ENCODE measurements around the gene KCNH6.

The KCNH6 gene

GRCh38 chr17:63492940-63493339 is 30.2 kb upstream of the KCNH6 start:
- Mint-ChIP-seq H3K27me3 (no peaks in the 10 kb centered on the region), H3K4me3 (no peak overlapping the region), H3K4me1 (ENCODE audit: low read depth in 2 of 2) (no peaks in the 10 kb centered on the region), H3K27ac (no peak overlapping the region), H3K36me3 (ENCODE audit: insufficient read depth) (no peaks in the 10 kb centered on the region), H3K9me3 (no peaks in the 10 kb centered on the region)
- ATAC-seq (replicated peaks), result no peak
- DNase-seq, result no peak

- Mint-ChIP-seq H3K27me3 (no peaks in the 10 kb centered on the region), H3K36me3 (ENCODE audit: insufficient read depth) (no peaks in the 10 kb centered on the region), H3K4me1 (ENCODE audit: low read depth in 2 of 2) (no peaks in the 10 kb centered on the region), H3K9me3 (no peaks in the 10 kb centered on the region), H3K27ac (no peak overlapping the region), H3K4me3 (no peak overlapping the region)
- DNase-seq, result no peak
- ATAC-seq (replicated peaks), result no peak
Observed at GRCh38 chr17:63493411-63493810, 29.7 kb upstream of the KCNH6 start.

GRCh38 chr17:63494300-63494928 is 28.7 kb upstream of the KCNH6 start:
- Mint-ChIP-seq H3K4me1 (ENCODE audit: low read depth in 2 of 2) (no peaks in the 10 kb centered on the region), H3K27ac (no peak overlapping the region), H3K4me3 (no peak overlapping the region), H3K27me3 (no peaks in the 10 kb centered on the region), H3K9me3 (no peaks in the 10 kb centered on the region), H3K36me3 (ENCODE audit: insufficient read depth) (no peaks in the 10 kb centered on the region)
- ATAC-seq (replicated peaks) (no peak), DNase-seq (no peak)

GRCh38 chr17:63495491-63495890 is 27.7 kb upstream of the KCNH6 start:
- no peak overlapping the region for H3K27ac Mint-ChIP-seq
- DNase-seq (no peak), ATAC-seq (replicated peaks) (no peak)
- H3K27me3 Mint-ChIP-seq, result peaks cover 2 to 3% of the 10 kb centered on the region in 2 donors
- H3K36me3 Mint-ChIP-seq (ENCODE audit: insufficient read depth), result no peaks in the 10 kb centered on the region
- no peaks in the 10 kb centered on the region for H3K4me1 Mint-ChIP-seq (ENCODE audit: low read depth in 2 of 2)
- H3K9me3 Mint-ChIP-seq, result no peaks in the 10 kb centered on the region
- no peak overlapping the region for H3K4me3 Mint-ChIP-seq

- Mint-ChIP-seq H3K9me3 (no peaks in the 10 kb centered on the region), H3K27me3 (peaks cover 9% of the 10 kb centered on the region in 2 donors), H3K4me1 (ENCODE audit: low read depth in 2 of 2) (no peaks in the 10 kb centered on the region), H3K27ac (no peak overlapping the region), H3K36me3 (ENCODE audit: insufficient read depth) (no peaks in the 10 kb centered on the region), H3K4me3 (no peak overlapping the region)
- DNase-seq (no peak), ATAC-seq (replicated peaks) (no peak)
Observed at GRCh38 chr17:63496177-63496576, 27.0 kb upstream of the KCNH6 start.

- no peaks in the 10 kb centered on the region for H3K36me3 Mint-ChIP-seq (ENCODE audit: insufficient read depth)
- H3K27ac Mint-ChIP-seq, result no peak overlapping the region
- H3K4me3 Mint-ChIP-seq, result no peak overlapping the region
- no peak for DNase-seq
- no peaks in the 10 kb centered on the region for H3K9me3 Mint-ChIP-seq
- ATAC-seq (replicated peaks), result no peak
- peaks cover 15 to 16% of the 10 kb centered on the region in 2 donors for H3K27me3 Mint-ChIP-seq
- no peaks in the 10 kb centered on the region for H3K4me1 Mint-ChIP-seq (ENCODE audit: low read depth in 2 of 2)
Observed at GRCh38 chr17:63496663-63497400, 26.3 kb upstream of the KCNH6 start.

GRCh38 chr17:63497708-63498483 is 25.3 kb upstream of the KCNH6 start:
- DNase-seq (no peak), ATAC-seq (replicated peaks) (no peak)
- Mint-ChIP-seq H3K27me3 (peaks cover 19 to 22% of the 10 kb centered on the region in 2 donors), H3K4me3 (no peak overlapping the region), H3K27ac (no peak overlapping the region), H3K9me3 (no peaks in the 10 kb centered on the region), H3K36me3 (ENCODE audit: insufficient read depth) (no peaks in the 10 kb centered on the region), H3K4me1 (ENCODE audit: low read depth in 2 of 2) (no peaks in the 10 kb centered on the region)

GRCh38 chr17:63498626-63499195 is 24.4 kb upstream of the KCNH6 start:
- Mint-ChIP-seq H3K4me3 (no peak overlapping the region), H3K27ac (no peak overlapping the region), H3K4me1 (ENCODE audit: low read depth in 2 of 2) (no peaks in the 10 kb centered on the region), H3K9me3 (no peaks in the 10 kb centered on the region), H3K36me3 (ENCODE audit: insufficient read depth) (no peaks in the 10 kb centered on the region), H3K27me3 (peaks cover 24 to 26% of the 10 kb centered on the region in 2 donors)
- ATAC-seq (replicated peaks), result no peak
- no peak for DNase-seq

- Mint-ChIP-seq H3K36me3 (ENCODE audit: insufficient read depth) (no peaks in the 10 kb centered on the region), H3K9me3 (no peaks in the 10 kb centered on the region), H3K4me3 (no peak overlapping the region), H3K4me1 (ENCODE audit: low read depth in 2 of 2) (no peaks in the 10 kb centered on the region), H3K27ac (no peak overlapping the region), H3K27me3 (peaks cover 41 to 43% of the 10 kb centered on the region in 2 donors)
- no peak for ATAC-seq (replicated peaks)
- DNase-seq, result no peak
Observed at GRCh38 chr17:63500543-63501390, 22.4 kb upstream of the KCNH6 start.

GRCh38 chr17:63503341-63503705 is 19.8 kb upstream of the KCNH6 start:
- ATAC-seq (replicated peaks), result no peak
- H3K27ac Mint-ChIP-seq, result no peak overlapping the region
- no peaks in the 10 kb centered on the region for H3K36me3 Mint-ChIP-seq (ENCODE audit: insufficient read depth)
- H3K27me3 Mint-ChIP-seq, result peaks cover 48 to 69% of the 10 kb centered on the region in 2 donors
- no peaks in the 10 kb centered on the region for H3K9me3 Mint-ChIP-seq
- DNase-seq, result no peak
- H3K4me1 Mint-ChIP-seq (ENCODE audit: low read depth in 2 of 2), result no peaks in the 10 kb centered on the region
- H3K4me3 Mint-ChIP-seq, result no peak overlapping the region

- H3K36me3 Mint-ChIP-seq (ENCODE audit: insufficient read depth), result no peaks in the 10 kb centered on the region
- no peak overlapping the region for H3K4me3 Mint-ChIP-seq
- H3K4me1 Mint-ChIP-seq (ENCODE audit: low read depth in 2 of 2), result no peaks in the 10 kb centered on the region
- no peak overlapping the region for H3K27ac Mint-ChIP-seq
- DNase-seq, result no peak
- H3K27me3 Mint-ChIP-seq, result peaks cover 52 to 78% of the 10 kb centered on the region in 2 donors
- H3K9me3 Mint-ChIP-seq, result no peaks in the 10 kb centered on the region
- ATAC-seq (replicated peaks), result no peak
Observed at GRCh38 chr17:63504261-63504660, 18.9 kb upstream of the KCNH6 start.

GRCh38 chr17:63505341-63505740 is 17.8 kb upstream of the KCNH6 start:
- ATAC-seq (replicated peaks), result no peak
- H3K9me3 Mint-ChIP-seq, result no peaks in the 10 kb centered on the region
- H3K4me1 Mint-ChIP-seq (ENCODE audit: low read depth in 2 of 2), result no peaks in the 10 kb centered on the region
- H3K27ac Mint-ChIP-seq, result no peak overlapping the region
- no peaks in the 10 kb centered on the region for H3K36me3 Mint-ChIP-seq (ENCODE audit: insufficient read depth)
- H3K27me3 Mint-ChIP-seq, result peaks cover 52 to 88% of the 10 kb centered on the region in 2 donors
- DNase-seq, result no peak
- no peak overlapping the region for H3K4me3 Mint-ChIP-seq

GRCh38 chr17:63506627-63507026 is 16.5 kb upstream of the KCNH6 start:
- DNase-seq, result no peak
- Mint-ChIP-seq H3K27ac (no peak overlapping the region), H3K4me3 (no peak overlapping the region), H3K9me3 (no peaks in the 10 kb centered on the region), H3K27me3 (peaks cover 39 to 79% of the 10 kb centered on the region in 2 donors), H3K36me3 (ENCODE audit: insufficient read depth) (no peaks in the 10 kb centered on the region), H3K4me1 (ENCODE audit: low read depth in 2 of 2) (no peaks in the 10 kb centered on the region)
- ATAC-seq (replicated peaks), result no peak
